ENCODE results near the gene FYN. TPM values are rescaled to one million over a fixed set of nuclear protein-coding genes. Genes with fewer than 3 reads are reported as not detected.
A peak's percentile ranks its signal among the peaks of the same experiment; 100 is the strongest.

The FYN gene
- polyA plus RNA-seq, 2 of the 4 experiments (the other 2 are of a cell fraction), result 3.5 to 3.7 TPM

- Histone ChIP-seq H3K4me1 (no peaks in the 10 kb centered on the region), H3K4me2 (no peak overlapping the region), H3K9me3 (no peaks in the 10 kb centered on the region), H3K27ac (no peak overlapping the region), H3K4me3 (no peak overlapping the region)
- CTCF ChIA-PET, result interaction anchor here (1.8 kb wide), 1 partner anchor 11 kb away, joined by 6 read pairs; no protein-coding TSS in a partner anchor
- ATAC-seq (no peak), DNase-seq (ENCODE audit: low read depth in 1 of 2, low spot score in 1 of 2) (no peak), FAIRE-seq (no peak)
- WGBS (ENCODE audit: missing lambda C conversion rate), result 58% methylated on average over 1 of the region's 1 CpG
- POLR2A ChIA-PET, result no interaction called here
- TF ChIP-seq NR3C1 (IDR thresholded peaks at IDR 0.05) (no peak), TFCP2L1 (CRISPR knock-in tag; IDR thresholded peaks at IDR 0.05) (no peak), CBX8 (IDR thresholded peaks at IDR 0.05) (no peak), EHF (CRISPR knock-in tag; IDR thresholded peaks at IDR 0.05) (no peak), KDM5A (IDR thresholded peaks at IDR 0.05) (no peak), HEYL (CRISPR knock-in tag; IDR thresholded peaks at IDR 0.05) (no peak), RAD21 (conservative IDR thresholded peaks at IDR 0.05 in 1 of 2, IDR thresholded peaks at IDR 0.05 in 1 of 2) (no peak), USF2 (IDR thresholded peaks at IDR 0.05) (no peak), ZFP36 (IDR thresholded peaks at IDR 0.05; ENCODE audit: borderline replicate concordance, partially characterized antibody) (no peak), JUN (IDR thresholded peaks at IDR 0.05) (no peak)
These were observed 239.4 kb downstream of the FYN start for GRCh38 chr6:111633822-111634221.

GRCh38 chr6:111632468-111633247, 240.6 kb downstream of the FYN start:
- POLR2A ChIA-PET, result no interaction called here
- no peaks in the 10 kb centered on the region for H3K9me3 ChIP-seq
- DNase-seq (ENCODE audit: low read depth in 1 of 2, low spot score in 1 of 2), result no peak
- no peak for FAIRE-seq
- TF ChIP-seq MAFK (IDR thresholded peaks at IDR 0.05; ENCODE audit: partially characterized antibody) (peak; percentile 4), CBX2 (IDR thresholded peaks at IDR 0.05; ENCODE audit: borderline replicate concordance, low read depth) (no peak)
- WGBS (ENCODE audit: missing lambda C conversion rate), result 76% methylated on average over 4 of the region's 4 CpGs
- H3K4me2 ChIP-seq, result no peak overlapping the region
- ATAC-seq, result no peak
- H3K27ac ChIP-seq, result no peak overlapping the region
- CTCF ChIA-PET, result interaction anchor here (1.8 kb wide), 1 partner anchor 12 kb away, joined by 6 read pairs; no protein-coding TSS in a partner anchor
- H3K4me1 ChIP-seq, result no peaks in the 10 kb centered on the region
- no peak overlapping the region for H3K4me3 ChIP-seq

- Histone ChIP-seq H3K4me1 (no peaks in the 10 kb centered on the region), H3K4me3 (no peak overlapping the region), H3K27ac (no peak overlapping the region), H3K9me3 (no peaks in the 10 kb centered on the region), H3K4me2 (no peak overlapping the region)
- CTCF ChIA-PET, result interaction anchor here (1.1 kb wide), 1 partner anchor 12 kb away, joined by 3 read pairs; no protein-coding TSS in a partner anchor
- no peak for FAIRE-seq
- WGBS (ENCODE audit: missing lambda C conversion rate), result 73% methylated on average over 8 of the region's 8 CpGs
- POLR2A ChIA-PET, result no interaction called here
- TF ChIP-seq FOSB (CRISPR knock-in tag; IDR thresholded peaks at IDR 0.05) (no peak), REST (IDR thresholded peaks at IDR 0.05) (no peak), CBX2 (IDR thresholded peaks at IDR 0.05; ENCODE audit: borderline replicate concordance, low read depth) (no peak), GATA3 (IDR thresholded peaks at IDR 0.05; ENCODE audit: borderline replicate concordance) (no peak), MYC (IDR thresholded peaks at IDR 0.05; ENCODE audit: borderline replicate concordance, low read length) (no peak), MAX (IDR thresholded peaks at IDR 0.05) (no peak), PHF8 (IDR thresholded peaks at IDR 0.05; ENCODE audit: borderline replicate concordance, low read depth) (no peak), ESRRA (IDR thresholded peaks at IDR 0.05; ENCODE audit: borderline replicate concordance, low read length) (no peak), ZFP36 (IDR thresholded peaks at IDR 0.05; ENCODE audit: borderline replicate concordance, partially characterized antibody) (no peak), USF2 (IDR thresholded peaks at IDR 0.05) (no peak), RARB (CRISPR knock-in tag; IDR thresholded peaks at IDR 0.05) (no peak), CEBPB (IDR thresholded peaks at IDR 0.05) (no peak), HMGXB4 (CRISPR knock-in tag; IDR thresholded peaks at IDR 0.05; ENCODE audit: borderline replicate concordance) (no peak)
- no peak for ATAC-seq
- no peak for DNase-seq (ENCODE audit: low read depth in 1 of 2, low spot score in 1 of 2)
These were observed 241.3 kb downstream of the FYN start for GRCh38 chr6:111631903-111632460.
